GM18505 (cell line): ENCODE measurements around the gene NLGN3.
"Not testable (repeated sequence)": the region's sequence is repeated elsewhere in the genome, so short reads cannot be mapped to it uniquely, and the experiment has no call there.

Experiments
- ATAC-seq: cut with Tn5 transposase; IDR thresholded peaks from one replicate; pipeline ENCODE4 v1.9.1; 2021; ENCODE audit not compliant: unreplicated experiment
- POLR2A ChIP-seq: IDR thresholded peaks from 4 replicates; pipeline ENCODE4 v1.6.1; 2011; ENCODE audit warnings: borderline replicate concordance; ENCODE audit not compliant: insufficient read depth, insufficient read length; ENCODE audit errors: extremely low read depth

NLGN3 gene

DNA sequence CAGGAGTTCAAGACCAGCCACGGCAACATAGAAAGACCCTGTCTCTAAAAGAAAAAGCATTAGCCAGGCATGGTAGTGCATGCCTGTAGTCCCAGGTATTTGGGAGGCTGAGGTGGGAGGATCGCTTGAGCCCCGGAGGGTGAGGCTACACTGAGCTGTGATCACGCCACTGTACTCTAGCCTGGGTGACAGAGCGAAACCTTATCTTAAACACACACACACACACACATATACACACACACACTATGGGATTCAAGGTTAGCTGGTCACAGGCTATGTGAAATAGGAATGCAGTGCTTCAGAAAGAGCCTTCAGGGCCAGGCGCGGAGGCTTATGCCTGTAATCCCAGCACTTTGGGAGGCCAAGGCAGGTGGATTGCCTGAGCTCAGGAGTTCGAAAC lies 23.5 kb downstream of the NLGN3 start:
- ATAC-seq, result no peak
- no peak for TF ChIP-seq POLR2A

DNA sequence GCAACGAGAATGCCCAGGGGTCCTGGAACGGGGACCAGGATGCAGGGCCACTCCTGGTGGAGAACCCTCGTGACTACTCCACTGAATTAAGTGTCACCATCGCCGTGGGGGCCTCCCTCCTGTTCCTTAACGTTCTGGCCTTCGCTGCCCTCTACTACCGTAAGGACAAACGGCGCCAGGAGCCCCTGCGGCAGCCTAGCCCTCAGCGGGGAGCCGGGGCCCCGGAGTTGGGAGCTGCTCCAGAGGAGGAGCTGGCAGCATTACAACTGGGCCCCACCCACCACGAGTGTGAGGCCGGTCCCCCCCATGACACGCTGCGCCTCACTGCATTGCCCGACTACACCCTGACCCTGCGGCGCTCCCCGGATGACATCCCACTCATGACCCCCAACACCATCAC lies 24.9 kb downstream of the NLGN3 start:
- TF ChIP-seq POLR2A, result no peak
- ATAC-seq, result no peak

DNA sequence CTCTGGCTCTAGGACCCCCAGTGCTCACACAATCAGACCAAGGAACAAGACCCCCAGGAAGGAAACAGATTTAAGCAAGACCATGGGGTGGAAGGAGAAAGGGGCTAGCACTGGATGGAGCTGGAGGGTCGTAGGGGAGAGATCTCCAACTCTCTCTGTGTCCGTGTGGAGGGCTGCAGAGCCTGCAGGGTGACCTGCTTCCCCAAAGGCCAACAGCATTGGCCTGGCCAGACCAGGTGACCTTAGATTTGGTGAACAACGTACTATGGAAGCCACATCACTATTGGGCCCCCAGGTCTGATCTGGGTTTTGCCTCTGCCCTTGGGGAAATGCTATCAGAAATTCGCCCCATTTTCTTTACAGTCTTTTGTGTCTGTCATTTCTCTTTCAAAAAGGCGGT lies 26.0 kb downstream of the NLGN3 start:
- ATAC-seq, result no peak
- no peak for TF ChIP-seq POLR2A

DNA sequence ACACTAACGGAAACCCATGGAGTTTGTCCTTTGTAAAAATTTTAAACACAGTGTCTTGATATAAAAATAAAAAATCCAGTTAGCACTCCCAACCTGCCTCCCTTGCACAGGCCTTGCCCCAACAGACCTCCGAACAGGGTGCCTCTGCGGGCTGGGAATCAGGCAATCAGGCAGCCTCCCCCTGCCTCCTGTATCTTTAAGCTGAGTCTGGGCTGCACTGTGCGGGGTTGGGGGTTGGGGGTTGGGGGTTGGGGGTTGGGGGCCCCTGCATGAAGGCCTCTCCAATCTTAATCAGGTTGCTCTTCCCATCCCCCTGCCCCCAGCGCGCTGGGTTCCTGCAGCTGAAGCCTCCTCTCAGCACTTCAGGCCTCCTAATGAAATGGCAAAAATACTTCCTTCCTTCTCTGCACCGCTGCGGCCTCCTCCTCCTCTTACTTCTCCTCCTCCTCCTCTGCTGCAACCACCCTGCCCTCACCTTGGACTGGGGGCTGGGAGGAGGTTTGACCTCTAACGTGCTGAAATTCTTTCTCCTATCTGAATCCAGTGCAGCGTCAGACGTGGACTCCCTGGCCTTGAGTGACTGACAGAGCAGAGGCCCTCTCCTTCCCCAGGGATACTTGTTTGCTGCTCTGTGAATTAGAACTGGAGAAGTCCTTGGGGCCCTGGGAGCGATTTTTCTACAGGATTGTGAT lies 26.6 kb downstream of the NLGN3 start:
- TF ChIP-seq POLR2A, result no peak
- no peak for ATAC-seq

DNA sequence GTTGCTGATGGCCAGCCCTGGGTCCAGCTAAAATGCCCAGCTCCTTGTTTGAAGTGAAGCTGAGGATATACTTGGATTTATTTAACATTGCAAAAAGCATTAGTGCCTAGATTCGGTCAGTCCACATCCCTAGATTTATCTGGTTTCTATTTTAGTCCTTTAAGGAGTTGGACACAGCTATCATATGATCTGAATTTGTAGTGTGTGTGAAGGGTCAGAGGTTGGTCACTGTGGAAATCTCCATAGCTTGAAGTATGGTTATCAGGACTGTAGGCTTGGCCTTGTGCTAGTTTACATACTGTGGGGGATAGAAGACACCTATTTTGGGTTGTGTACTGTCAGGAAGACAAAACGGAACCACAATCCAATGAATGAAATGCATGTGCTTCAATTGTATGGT lies 28.8 kb downstream of the NLGN3 start:
- no peak for TF ChIP-seq POLR2A
- no peak for ATAC-seq

DNA sequence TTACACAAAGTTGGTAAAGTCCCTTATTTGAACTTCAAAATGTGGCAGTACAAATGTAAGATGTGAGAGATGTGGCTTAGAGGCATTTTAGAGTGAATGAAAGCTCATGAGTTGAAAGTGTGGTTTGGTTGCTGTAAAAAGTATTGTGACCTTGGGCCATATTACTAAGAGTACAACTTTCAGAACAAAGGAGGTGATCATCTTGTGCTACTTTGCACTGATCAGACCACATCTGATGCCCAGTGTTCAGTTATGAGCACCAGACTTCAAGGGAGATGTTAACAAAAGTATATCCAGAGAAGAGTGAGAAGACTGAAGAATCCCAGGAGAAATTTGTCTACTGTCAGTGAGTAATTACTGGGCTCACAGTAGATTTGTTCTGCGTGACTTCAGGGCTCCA lies 30.2 kb downstream of the NLGN3 start:
- no peak for ATAC-seq
- TF ChIP-seq POLR2A, result no peak

DNA sequence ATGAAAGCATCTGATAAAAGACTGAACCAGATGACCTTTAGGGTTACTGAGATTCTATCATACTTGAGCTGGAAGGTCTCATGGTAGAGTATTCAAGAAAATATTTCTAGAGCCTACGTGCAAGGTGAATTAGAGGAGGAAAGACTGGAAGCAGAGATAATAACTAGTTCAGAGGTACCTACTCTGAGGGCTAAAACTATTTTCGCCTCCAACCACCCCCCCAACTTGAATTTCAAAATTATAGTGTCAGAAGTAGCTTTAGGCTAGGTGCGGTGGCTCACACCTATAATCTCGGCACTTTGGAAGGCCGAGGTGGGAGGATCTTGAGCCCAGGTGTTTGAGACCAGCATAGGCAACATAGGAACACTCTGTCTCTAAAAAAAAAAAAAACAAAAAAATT lies 30.9 kb downstream of the NLGN3 start:
- no peak for ATAC-seq
- TF ChIP-seq POLR2A, result no peak

DNA sequence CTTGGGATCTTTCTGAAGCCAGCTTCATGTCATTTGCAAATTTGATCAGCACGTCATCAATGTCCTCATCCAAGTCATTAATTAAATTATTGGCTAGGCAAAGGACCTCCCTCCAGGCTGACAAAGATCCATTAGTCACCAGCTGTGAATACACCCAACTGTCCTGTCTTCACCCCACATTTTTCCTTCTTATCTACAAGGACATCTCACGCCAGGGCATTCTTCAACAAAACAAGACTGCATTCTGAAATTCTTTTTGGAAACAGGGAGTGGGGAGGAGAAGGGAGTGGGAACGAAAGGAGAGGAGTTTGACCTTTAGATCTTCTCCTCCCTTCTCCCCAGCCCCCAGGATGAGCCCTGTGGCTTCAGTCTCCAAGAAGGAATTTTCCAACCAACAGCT lies 32.7 kb downstream of the NLGN3 start:
- no peak for ATAC-seq
- no peak for TF ChIP-seq POLR2A

DNA sequence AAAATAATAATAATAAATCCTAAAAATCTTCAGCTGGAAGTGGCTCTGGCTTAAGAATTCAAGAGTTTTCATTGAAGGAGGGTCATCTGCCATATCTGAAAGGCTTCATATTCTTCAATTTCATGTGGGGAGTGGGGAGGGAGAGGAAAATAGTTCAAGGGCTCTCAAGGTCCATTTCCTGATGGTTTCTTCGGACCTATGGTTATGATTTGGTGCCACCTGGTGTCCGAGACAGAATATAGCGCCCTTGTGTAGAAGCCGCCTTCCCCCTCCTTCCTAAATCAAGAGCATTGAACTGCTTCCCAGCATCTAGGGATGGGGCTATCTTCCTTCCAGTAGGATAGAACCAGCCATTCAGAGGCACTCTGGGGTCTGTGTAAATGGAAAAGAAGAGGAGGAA lies 34.3 kb downstream of the NLGN3 start:
- no peak for TF ChIP-seq POLR2A
- ATAC-seq, result no peak

DNA sequence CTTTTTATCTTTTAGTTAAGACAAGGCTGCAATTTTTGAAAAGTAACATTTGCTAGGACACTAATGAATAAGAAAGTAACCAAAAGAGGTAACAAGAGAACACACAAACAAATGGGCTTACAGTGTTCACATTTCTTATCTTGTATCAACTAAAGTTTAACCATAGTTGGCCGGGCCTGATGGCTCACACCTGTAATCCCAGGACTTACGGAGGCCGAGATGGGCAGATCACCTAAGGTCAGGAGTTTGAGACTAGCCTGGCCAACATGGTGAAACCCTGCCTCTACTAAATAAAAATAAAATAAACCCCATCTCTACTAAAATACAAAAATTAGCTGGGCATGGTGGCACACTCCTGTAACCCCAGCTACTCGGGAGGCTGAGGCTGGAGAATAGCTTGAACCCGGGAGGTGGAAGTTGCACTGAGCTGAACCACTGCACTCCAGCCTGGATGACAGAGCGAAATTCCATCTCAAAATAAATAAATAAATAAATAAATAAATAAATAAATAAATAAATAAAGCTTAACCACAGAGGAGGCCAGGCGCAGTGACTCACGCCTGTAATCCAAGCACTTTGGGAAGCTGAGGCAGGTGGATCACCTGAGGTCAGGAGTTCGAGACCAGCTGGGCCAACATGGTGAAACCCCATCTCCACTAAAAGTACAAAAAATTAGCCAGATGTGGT lies 36.1 kb downstream of the NLGN3 start:
- ATAC-seq, result not testable (repeated sequence)

DNA sequence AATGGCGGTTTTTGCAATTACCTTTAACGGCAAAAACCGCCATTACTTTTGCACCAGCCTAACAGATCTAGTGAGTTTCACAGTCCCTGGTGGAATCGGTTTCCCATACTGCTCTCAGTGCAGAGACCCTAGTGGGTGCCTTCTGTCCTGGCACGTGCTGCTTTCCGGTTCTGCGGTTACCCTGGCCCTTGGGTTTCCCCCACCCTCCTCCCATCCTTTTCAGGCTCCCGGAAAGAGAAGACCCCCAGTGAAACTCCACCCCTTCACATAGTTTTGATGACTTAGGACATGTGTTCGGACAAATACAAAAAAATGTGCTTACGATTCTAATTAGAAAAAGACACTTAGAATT lies 36.9 kb downstream of the NLGN3 start:
- TF ChIP-seq POLR2A, result no peak
- peak; percentile 31 for ATAC-seq

DNA sequence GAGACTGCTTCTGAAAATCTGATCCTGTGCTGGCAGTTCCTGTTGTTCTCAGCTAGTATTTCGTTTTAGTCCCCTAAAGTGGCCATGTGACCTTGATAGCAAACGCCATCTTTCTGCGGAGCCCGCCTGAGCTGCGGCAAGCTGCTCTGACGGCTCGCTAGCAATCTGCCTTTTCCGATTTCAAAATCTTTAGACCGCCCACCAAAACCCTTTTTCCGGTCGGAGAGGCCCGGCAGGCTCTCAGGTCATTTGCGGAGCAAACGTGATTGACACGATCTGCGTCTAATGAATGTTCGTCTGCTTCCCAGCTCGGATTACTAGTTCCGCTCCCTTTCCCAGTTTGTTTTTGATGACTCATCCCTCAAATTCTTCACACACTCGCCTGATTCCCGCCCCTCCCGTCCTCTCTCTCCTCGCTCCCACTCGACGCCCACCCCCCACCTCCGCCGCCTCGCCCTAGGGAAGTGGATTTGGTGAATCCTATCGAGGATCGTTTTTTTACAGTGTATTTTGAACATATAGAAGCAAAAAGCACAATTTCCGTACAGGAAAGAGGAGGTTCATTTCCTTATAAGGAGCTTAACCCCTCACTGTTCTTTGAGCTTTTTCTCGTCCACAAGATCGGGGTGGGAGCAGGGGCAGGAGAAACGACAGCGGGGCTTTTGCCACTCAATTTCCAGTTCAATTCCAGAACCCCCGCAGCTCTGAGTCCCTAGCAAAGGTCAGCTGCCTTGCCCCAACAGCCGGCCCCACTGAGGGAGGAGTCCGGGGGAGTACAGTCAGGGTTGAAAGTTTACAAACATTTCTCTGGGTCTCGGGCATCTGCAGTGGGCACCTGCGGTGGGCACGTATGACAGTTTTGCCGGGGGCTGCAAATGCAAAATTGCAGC lies 37.5 kb downstream of the NLGN3 start:
- ATAC-seq, result peak; percentile 82
- peak; percentile 83 for TF ChIP-seq POLR2A

DNA sequence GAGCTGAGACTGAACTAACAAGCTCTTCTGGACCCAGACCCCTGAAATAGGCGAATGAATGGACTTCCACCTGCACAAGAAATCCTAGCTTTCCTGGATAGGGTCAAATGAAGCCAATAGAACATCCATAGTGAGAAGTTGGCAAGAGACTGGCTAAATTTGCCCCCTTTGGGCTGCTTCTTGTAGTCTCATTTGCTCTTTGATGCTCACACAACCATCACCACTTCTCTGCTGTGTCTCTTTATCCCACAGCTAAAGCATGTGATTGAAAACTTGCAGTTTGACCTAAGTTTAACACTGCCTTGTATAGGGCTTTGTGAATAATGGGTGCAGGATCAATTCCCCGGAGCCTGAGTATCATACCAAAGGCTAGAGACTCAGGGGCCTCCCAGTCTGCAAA lies 38.2 kb downstream of the NLGN3 start:
- ATAC-seq, result no peak
- TF ChIP-seq POLR2A, result no peak

DNA sequence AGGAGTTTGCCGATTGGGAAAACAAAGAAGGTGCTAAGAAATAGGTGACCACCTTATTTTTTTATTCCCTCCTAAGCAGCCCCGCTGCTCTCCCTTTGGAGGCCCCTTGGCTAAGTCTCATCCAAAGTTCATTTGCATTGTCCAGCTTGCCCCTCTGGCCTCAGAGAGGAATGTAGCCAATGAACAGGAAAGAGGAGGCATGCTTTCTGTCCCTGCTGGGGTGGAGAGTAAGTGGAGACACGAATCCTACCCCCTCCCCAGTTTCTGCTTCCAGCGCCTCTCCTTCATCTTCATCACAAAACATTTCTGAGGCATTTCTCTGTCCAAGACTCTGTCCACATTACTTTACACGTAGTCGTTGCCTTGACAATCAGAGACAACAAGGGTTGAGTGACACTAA lies 38.7 kb downstream of the NLGN3 start:
- no peak for ATAC-seq
- TF ChIP-seq POLR2A, result no peak
